ENCODE results near the gene DGKE. TPM values are rescaled to one million over a fixed set of nuclear protein-coding genes. Genes with fewer than 3 reads are reported as not detected.

DGKE gene
- total and polyA plus RNA-seq, 2 of the 8 experiments (the other 6 are each of a cell fraction or from before 2014, with no cell fraction given): 1.7 to 7.4 TPM

DNA sequence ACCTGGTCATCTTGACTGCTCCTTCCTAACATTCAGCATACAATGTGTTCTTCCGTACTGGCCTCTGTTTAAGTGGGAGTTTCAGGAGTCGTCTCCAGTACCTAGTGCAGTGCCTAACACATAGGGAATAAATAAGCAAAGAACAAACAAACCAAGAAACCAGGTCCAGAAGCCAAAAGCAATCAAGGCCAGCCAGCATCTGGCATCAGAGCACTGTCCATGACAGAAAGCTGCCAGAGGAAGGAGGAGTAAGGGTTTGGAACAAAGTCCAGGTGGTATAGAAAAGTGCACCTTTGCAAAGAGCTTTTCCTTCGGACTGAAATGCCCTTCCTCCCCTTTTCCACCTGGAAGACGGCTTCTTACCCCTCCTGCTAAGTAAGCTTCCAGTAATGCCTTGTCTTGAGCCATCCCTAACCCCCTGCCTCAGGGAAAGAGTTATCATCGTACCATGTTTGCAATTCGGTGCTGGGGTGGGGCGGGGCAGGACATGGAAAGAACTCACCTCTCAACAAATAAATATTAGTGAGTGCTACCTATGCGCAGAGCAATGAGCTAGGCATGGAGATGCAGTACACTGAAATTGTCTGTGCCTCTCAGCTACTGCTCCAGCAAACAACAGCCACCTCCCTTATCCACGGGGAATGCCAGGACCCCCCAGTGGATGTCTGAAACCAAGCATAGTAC is 47.8 kb upstream of the DGKE start:
- Histone ChIP-seq H2BK12ac (ENCODE audit: low read depth, low read length) (no peak overlapping the region), H3K23ac (ENCODE audit: insufficient read length) (no peak overlapping the region), H4K5ac (ENCODE audit: insufficient read length, low read depth, low read length) (no peak overlapping the region), H2BK5ac (ENCODE audit: low read depth, low read length) (no peak overlapping the region), H3K9me3 (ENCODE audit: insufficient read depth in 2 of 2, low read depth in 1 of 2, low read length in 1 of 2) (no peaks in the 10 kb centered on the region), H3K18ac (ENCODE audit: extremely low read depth, low read length) (no peak overlapping the region), H3K27me3 (replicated peaks in 1 of 4; ENCODE audit: control insufficient read depth in 3 of 4, extremely low read depth in 1 of 4, insufficient read depth in 3 of 4, low read length in 3 of 4) (peaks cover 0 to 4% (median 3%) of the 10 kb centered on the region in 4 experiments; a peak in 5 of 7 replicates), H3K14ac (ENCODE audit: insufficient read length) (no peak overlapping the region), H4K91ac (replicated peaks; ENCODE audit: insufficient read length, low read length) (no peak overlapping the region), H2BK120ac (replicated peaks; ENCODE audit: low read depth, low read length) (no peak overlapping the region), H3K56ac (replicated peaks; ENCODE audit: insufficient read length, low read depth, low read length) (no peak overlapping the region), H3K79me2 (ENCODE audit: control insufficient read depth in 1 of 2, insufficient read depth in 2 of 2, low read length in 2 of 2) (no peaks in the 10 kb centered on the region), H2AFZ (ENCODE audit: low read length) (no peak overlapping the region), H4K8ac (ENCODE audit: extremely low read depth, insufficient read depth, low read length) (no peak overlapping the region), H2AK5ac (ENCODE audit: low read depth, low read length) (no peak overlapping the region), H3K4me1 (replicated peaks in 1 of 4; ENCODE audit: control insufficient read depth in 3 of 4, insufficient read depth in 4 of 4, low read length in 3 of 4) (no peaks in the 10 kb centered on the region), H3K4ac (replicated peaks; ENCODE audit: insufficient read length, low read depth, low read length) (no peak overlapping the region), H2BK15ac (ENCODE audit: low read length) (no peak overlapping the region), H3K9ac (replicated peaks in 1 of 4; ENCODE audit: extremely low read depth in 1 of 4, low read depth in 3 of 4, low read length in 3 of 4) (no peak overlapping the region), H2BK20ac (ENCODE audit: low read length) (no peak overlapping the region), H3K27ac (ENCODE audit: low read depth, low read length) (no peak overlapping the region), H4K20me1 (replicated peaks in 1 of 2; ENCODE audit: control insufficient read depth in 1 of 2, insufficient read depth in 2 of 2, low read length in 2 of 2) (no peaks in the 10 kb centered on the region), H3K79me1 (ENCODE audit: low read depth, low read length) (no peaks in the 10 kb centered on the region), H3K4me2 (ENCODE audit: insufficient read depth in 1 of 2, low read depth in 2 of 2, low read length in 2 of 2) (no peak overlapping the region), H3K23me2 (ENCODE audit: low read depth, low read length) (no peaks in the 10 kb centered on the region), H3K4me3 (ENCODE audit: extremely low read depth in 1 of 4, insufficient read depth in 2 of 4, low read depth in 3 of 4, low read length in 4 of 4) (no peak overlapping the region), H3K36me3 (ENCODE audit: control insufficient read depth in 2 of 4, insufficient read depth in 4 of 4, low read length in 3 of 4) (no peaks in the 10 kb centered on the region)
- TF ChIP-seq POU5F1 (IDR thresholded peaks at IDR 0.05; ENCODE audit: low read depth, low read length) (no peak), TAF7 (optimal IDR thresholded peaks at IDR 0.05; ENCODE audit: borderline replicate concordance, low read depth, low read length) (no peak), EGR1 (IDR thresholded peaks at IDR 0.05; ENCODE audit: borderline replicate concordance, low read depth, low read length) (no peak), CBX8 (IDR thresholded peaks at IDR 0.05; ENCODE audit: borderline replicate concordance, low read depth, low read length) (no peak), EP300 (IDR thresholded peaks at IDR 0.05; ENCODE audit: borderline replicate concordance in 1 of 2, low read depth in 2 of 2, low read length in 2 of 2) (no peak), ATF3 (IDR thresholded peaks at IDR 0.05; ENCODE audit: insufficient read depth, low read depth, low read length) (no peak)
- WGBS, 2 experiments (ENCODE audit: extremely low coverage in 1 of 2, insufficient coverage in 1 of 2, insufficient read length in 1 of 2, insufficient replicate concordance in 2 of 2, low coverage in 1 of 2, low lambda C conversion rate in 2 of 2, missing lambda C conversion rate in 1 of 2): 84% methylated on average over 9 of the region's 9 CpGs; no CpG with 5 or more reads in 1 of the 2 experiments
- CTCF ChIA-PET (ENCODE audit: partially characterized antibody): interaction anchor here (0.6 to 2.0 kb wide), 8 partner anchors 27 to 465 kb away, joined by 3 to 5 read pairs (median 3); no protein-coding TSS in a partner anchor
- FAIRE-seq (no peak), DNase-seq (ENCODE audit: low read depth in 1 of 2, low spot score in 2 of 2) (no peak)
- POLR2A ChIA-PET (ENCODE audit: partially characterized antibody): interaction anchor here (1.3 kb wide), 1 partner anchor 16 kb away, joined by 3 read pairs; no protein-coding TSS in a partner anchor
